Gastrocnemius medialis (tissue), 4 donors: ENCODE results near the gene TMEM35B. TPM values are rescaled to one million over a fixed set of nuclear protein-coding genes. Genes with fewer than 3 reads are reported as not detected.

Experiments used
- ATAC-seq, 2 donors: fragments of 150-250 bp; one replicate each; pipeline ENCODE4 v1.9.1; 2016
- DNase-seq, 2 donors: peaks; one replicate each; pipeline ENCODE4 v3.0.0-alpha.2; 2019
- H3K27ac ChIP-seq, 4 donors: fragments of 200-600 bp; sonication (generic); 1 replicate in 1 of 4; 2 replicates in 3 of 4; pipeline ENCODE4 v1.5.1; 2016 to 2018; ENCODE audit warnings: mild to moderate bottlenecking in 2 of 4, moderate library complexity in 1 of 4
- H3K27me3 ChIP-seq, 3 donors: fragments of 200-600 bp; sonication (generic) in 2 of 3; 1 replicate in 1 of 3; 2 replicates in 2 of 3; pipeline versions ENCODE4 v1.5.1 to v1.6.0; 2016 to 2019; ENCODE audit warnings: mild to moderate bottlenecking in 1 of 3, moderate library complexity in 1 of 3
- H3K36me3 ChIP-seq, 2 donors: fragments of 200-600 bp; sonication (generic) in 1 of 2; one replicate each; pipeline ENCODE4 v1.5.1; 2017 to 2018
- H3K4me1 ChIP-seq, 2 donors: fragments of 200-600 bp; sonication (generic) in 1 of 2; one replicate each; pipeline ENCODE4 v1.5.1; 2016 to 2017; ENCODE audit warnings: mild to moderate bottlenecking in 2 of 2
- H3K4me3 ChIP-seq, 4 donors: fragments of 200-600 bp; sonication (generic) in 3 of 4; 1 replicate in 1 of 4; 2 replicates in 3 of 4; pipeline ENCODE4 v1.5.1; 2016 to 2019; ENCODE audit warnings: mild to moderate bottlenecking in 2 of 4
- H3K9me3 ChIP-seq, 3 donors: fragments of 200-600 bp; sonication (generic) in 2 of 3; 1 replicate in 1 of 3; 2 replicates in 2 of 3; pipeline ENCODE4 v1.5.1; 2016 to 2019
- CTCF ChIP-seq, 5 experiments: fragments of 450-650 bp in 3 of 5; fragments of 200-600 bp in 2 of 5; sonication (generic) in 2 of 5; IDR thresholded peaks in 4 of 5; conservative IDR thresholded peaks in 1 of 5; 1 replicate in 4 of 5; 2 replicates in 1 of 5; pipeline ENCODE4 v1.5.1; 2016 to 2019; ENCODE audit warnings: antibody characterized with exemption in 5 of 5, mild to moderate bottlenecking in 3 of 5, moderate library complexity in 3 of 5
- POLR2A ChIP-seq, 2 donors: fragments of 450-650 bp; IDR thresholded peaks; one replicate each; pipeline ENCODE4 v1.6.1; 2017; ENCODE audit warnings: antibody characterized with exemption in 2 of 2, mild to moderate bottlenecking in 2 of 2, moderate library complexity in 2 of 2
- in situ Hi-C, 4 donors: fragments of 200-750 bp; cut with MboI; loops; one replicate each; pipeline versions ENCODE4 v1.15.0 to v1.8.0; 2017; ENCODE audit warnings: low sequenced_read_pairs in 4 of 4
- intact Hi-C: fragments of 100-400 bp; cut with DNase I; formaldehyde crosslinking; loops from one replicate; pipeline ENCODE4 v1.15.1; 2023; ENCODE audit warnings: low total_unique reads
- total RNA-seq, 4 donors: library from RNA; depleted of rRNA; stranded (reverse); fragments of >200 nt; gene quantifications; one replicate each; pipeline versions ENCODE4 v1.1.0 to v1.2.3, GENCODE V29; 2016

Gene TMEM35B
- total RNA-seq, 4 donors from 2014 or later = 4.7 to 10.9 (median 7.1) TPM

DNA sequence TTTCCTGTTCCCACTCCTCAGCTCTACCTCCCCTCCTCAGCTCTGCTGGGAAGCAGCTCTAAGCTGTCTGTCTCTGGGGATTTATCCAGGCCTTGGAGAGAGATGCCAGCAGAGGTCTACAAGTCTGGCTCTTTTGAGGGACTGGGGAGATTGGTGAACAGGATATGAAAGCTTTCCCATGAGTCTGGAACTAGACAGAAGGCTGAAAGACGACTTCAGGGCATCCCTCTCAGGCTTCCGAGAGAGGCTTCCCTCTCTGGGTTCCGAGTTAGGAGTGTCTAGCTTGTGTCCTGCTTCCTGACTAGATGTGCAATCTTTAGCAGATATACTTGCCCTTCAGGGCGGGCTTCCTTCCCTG lies 733 bp downstream of the TMEM35B start:
- Histone ChIP-seq H3K36me3 (peaks cover 0 to 4% of the 10 kb centered on the region in 2 donors), H3K9me3 (no peaks in the 10 kb centered on the region), H3K27ac (peak overlapping the region; percentile 73 to 81 (median 78)), H3K4me1 (peaks cover 3 to 15% of the 10 kb centered on the region in 2 donors), H3K4me3 (peak overlapping the region; percentile 65 to 79 (median 70)), H3K27me3 (no peaks in the 10 kb centered on the region)
- no peak for TF ChIP-seq POLR2A (IDR thresholded peaks at IDR 0.05)
- TF ChIP-seq CTCF (IDR thresholded peaks at IDR 0.05 in 4 of 5, conservative IDR thresholded peaks at IDR 0.05 in 1 of 5) = no peak
- ATAC-seq = peak in 1 of 2 donors; percentile 21
- DNase-seq = no peak
- in situ Hi-C loops (no loop called here), intact Hi-C loops (no loop called here)

DNA sequence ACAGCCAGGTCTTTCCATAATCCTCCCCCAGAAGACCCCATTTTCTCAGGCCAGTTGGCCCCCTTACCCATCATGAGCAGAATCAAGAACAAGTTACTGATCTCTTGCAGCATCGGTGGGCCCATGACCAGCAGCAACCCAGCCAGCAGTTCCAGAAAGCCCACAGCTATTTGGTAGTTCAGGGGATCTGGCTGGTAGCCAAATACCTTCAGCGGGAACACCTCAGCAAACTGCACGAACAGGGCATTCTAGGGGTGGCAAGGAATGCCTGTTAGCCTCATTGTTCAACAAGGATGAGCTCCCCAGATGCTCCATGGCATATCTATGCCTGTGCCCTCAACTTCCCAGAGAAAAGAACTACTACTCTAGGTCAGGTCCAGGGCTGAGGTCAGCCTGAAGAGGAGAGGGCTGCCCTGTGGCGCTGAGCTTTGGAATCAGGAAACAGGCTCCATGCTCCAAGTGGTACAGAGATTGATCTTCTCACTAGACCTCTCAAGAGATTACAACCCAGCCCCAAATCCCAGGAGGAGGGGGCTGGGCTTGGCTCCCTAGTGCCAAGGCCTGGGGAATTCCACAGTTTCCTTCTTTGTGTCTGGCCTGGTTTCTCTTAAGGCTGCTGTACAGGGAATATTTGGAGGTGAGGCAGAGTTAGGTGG lies 1.3 kb downstream of the TMEM35B start:
- in situ Hi-C loops (no loop called here), intact Hi-C loops (no loop called here)
- H3K9me3 ChIP-seq = no peaks in the 10 kb centered on the region
- peak overlapping the region; percentile 65 to 79 (median 70) for H3K4me3 ChIP-seq
- H3K4me1 ChIP-seq = peaks cover 3 to 15% of the 10 kb centered on the region in 2 donors
- H3K36me3 ChIP-seq = peaks cover 0 to 4% of the 10 kb centered on the region in 2 donors
- ATAC-seq (no peak), DNase-seq (no peak)
- TF ChIP-seq CTCF (IDR thresholded peaks at IDR 0.05 in 4 of 5, conservative IDR thresholded peaks at IDR 0.05 in 1 of 5) = no peak
- TF ChIP-seq POLR2A (IDR thresholded peaks at IDR 0.05) = no peak
- no peaks in the 10 kb centered on the region for H3K27me3 ChIP-seq
- H3K27ac ChIP-seq = peak overlapping the region; percentile 73 to 81 (median 78)

GRCh38 chr1:34982820-34983376 lies 2.2 kb downstream of the TMEM35B start:
- ATAC-seq = no peak
- intact Hi-C loops (no loop called here), in situ Hi-C loops (no loop called here)
- Histone ChIP-seq H3K9me3 (no peaks in the 10 kb centered on the region), H3K27ac (no peak overlapping the region), H3K36me3 (peaks cover 0 to under 1% of the 10 kb centered on the region in 2 donors), H3K27me3 (no peaks in the 10 kb centered on the region), H3K4me3 (no peak overlapping the region), H3K4me1 (peaks cover 3 to 15% of the 10 kb centered on the region in 2 donors)
- no peak for TF ChIP-seq POLR2A (IDR thresholded peaks at IDR 0.05)
- no peak for TF ChIP-seq CTCF (IDR thresholded peaks at IDR 0.05 in 4 of 5, conservative IDR thresholded peaks at IDR 0.05 in 1 of 5)
- DNase-seq = no peak

GRCh38 chr1:34980715-34981114 lies 4.4 kb downstream of the TMEM35B start:
- DNase-seq = no peak

More at GRCh38 chr1:34980715-34981114, 4.4 kb downstream of the TMEM35B start:
- intact Hi-C loops (no loop called here), in situ Hi-C loops (no loop called here)
- no peak overlapping the region for H3K27ac ChIP-seq
- no peaks in the 10 kb centered on the region for H3K9me3 ChIP-seq
- ATAC-seq = no peak
- no peaks in the 10 kb centered on the region for H3K36me3 ChIP-seq
- no peak for TF ChIP-seq CTCF (IDR thresholded peaks at IDR 0.05 in 4 of 5, conservative IDR thresholded peaks at IDR 0.05 in 1 of 5)
- no peak for TF ChIP-seq POLR2A (IDR thresholded peaks at IDR 0.05)
- peaks cover 3 to 15% of the 10 kb centered on the region in 2 donors for H3K4me1 ChIP-seq
- H3K4me3 ChIP-seq = no peak overlapping the region
- no peaks in the 10 kb centered on the region for H3K27me3 ChIP-seq
